Measurements from ENCODE around the gene SMARCAD1.

Gene SMARCAD1

GRCh38 chr4:94228493-94229216 lies 21.0 kb downstream of the SMARCAD1 start:
- DNase-seq (ENCODE audit: low read depth in 2 of 2): no peak

- DNase-seq (ENCODE audit: low read depth in 2 of 2): no peak
Measured at GRCh38 chr4:94232519-94232918, 24.9 kb downstream of the SMARCAD1 start.

GRCh38 chr4:94235825-94236224 lies 28.2 kb downstream of the SMARCAD1 start:
- no peak for DNase-seq (ENCODE audit: low read depth in 2 of 2)

GRCh38 chr4:94237271-94237670 lies 29.6 kb downstream of the SMARCAD1 start:
- DNase-seq (ENCODE audit: low read depth in 2 of 2): no peak

GRCh38 chr4:94238160-94238559 lies 30.5 kb downstream of the SMARCAD1 start:
- no peak for DNase-seq (ENCODE audit: low read depth in 2 of 2)

- DNase-seq (ENCODE audit: low read depth in 2 of 2): no peak
Measured at GRCh38 chr4:94240384-94240783, 32.7 kb downstream of the SMARCAD1 start.

- no peak for DNase-seq (ENCODE audit: low read depth in 2 of 2)
Measured at GRCh38 chr4:94244087-94244828, 36.6 kb downstream of the SMARCAD1 start.

GRCh38 chr4:94244829-94245185 lies 37.1 kb downstream of the SMARCAD1 start:
- DNase-seq (ENCODE audit: low read depth in 2 of 2): no peak

GRCh38 chr4:94251094-94251493 lies 43.4 kb downstream of the SMARCAD1 start:
- DNase-seq (ENCODE audit: low read depth in 2 of 2): no peak

GRCh38 chr4:94253036-94253435 lies 45.4 kb downstream of the SMARCAD1 start:
- no peak for DNase-seq (ENCODE audit: low read depth in 2 of 2)

GRCh38 chr4:94256144-94256783 lies 48.6 kb downstream of the SMARCAD1 start:
- no peak for DNase-seq (ENCODE audit: low read depth in 2 of 2)

- DNase-seq (ENCODE audit: low read depth in 2 of 2): no peak
Measured at GRCh38 chr4:94256828-94257227, 49.2 kb downstream of the SMARCAD1 start.

GRCh38 chr4:94262163-94263016 lies 54.7 kb downstream of the SMARCAD1 start:
- no peak for DNase-seq (ENCODE audit: low read depth in 2 of 2)

GRCh38 chr4:94267037-94267436 lies 59.4 kb downstream of the SMARCAD1 start:
- no peak for DNase-seq (ENCODE audit: low read depth in 2 of 2)

- no peak for DNase-seq (ENCODE audit: low read depth in 2 of 2)
Measured at GRCh38 chr4:94271248-94271647, 63.6 kb downstream of the SMARCAD1 start.

GRCh38 chr4:94274912-94275311 lies 67.2 kb downstream of the SMARCAD1 start:
- no peak for DNase-seq (ENCODE audit: low read depth in 2 of 2)

GRCh38 chr4:94276204-94276603 lies 68.5 kb downstream of the SMARCAD1 start:
- DNase-seq (ENCODE audit: low read depth in 2 of 2): no peak

- no peak for DNase-seq (ENCODE audit: low read depth in 2 of 2)
Measured at GRCh38 chr4:94277534-94277933, 69.9 kb downstream of the SMARCAD1 start.

- no peak for DNase-seq (ENCODE audit: low read depth in 2 of 2)
Measured at GRCh38 chr4:94278781-94279180, 71.1 kb downstream of the SMARCAD1 start.

GRCh38 chr4:94284889-94285288 lies 77.2 kb downstream of the SMARCAD1 start:
- DNase-seq (ENCODE audit: low read depth in 2 of 2): no peak

GRCh38 chr4:94285666-94286065 lies 78.0 kb downstream of the SMARCAD1 start:
- DNase-seq (ENCODE audit: low read depth in 2 of 2): no peak

- DNase-seq (ENCODE audit: low read depth in 2 of 2): no peak
Measured at GRCh38 chr4:94290245-94290644, 82.6 kb downstream of the SMARCAD1 start.
